H1 (cell line): ENCODE results near the gene CALML5. TPM values are rescaled to one million over a fixed set of nuclear protein-coding genes. Genes with fewer than 3 reads are reported as not detected.

Source experiments
- CTCF ChIA-PET: fragments of 300-600 bp; sonication (Branson Sonifier 250); formaldehyde crosslinking; loops from one replicate; lab custom pipeline; 2021; ENCODE audit not compliant: partially characterized antibody; lab: Charles Lee
- POLR2A ChIA-PET: fragments of 300-600 bp; sonication (Branson Sonifier 250); formaldehyde crosslinking; loops from one replicate; lab custom pipeline; 2021; ENCODE audit warnings: inconsistent platforms; ENCODE audit not compliant: partially characterized antibody; lab: Charles Lee
- DNase-seq, 2 experiments: peaks; one replicate each; pipeline versions ENCODE4 v3.0.0 to v3.0.0-alpha.2; 2010 to 2022; ENCODE audit warnings: low spot score in 2 of 2, low read depth in 1 of 2, mixed read lengths in 1 of 2
- FAIRE-seq: peaks from 2 replicates; lab custom pipeline; 2011; peaks lifted over from hg19 to GRCh38; lab: Jason Lieb, UNC
- H2AFZ ChIP-seq: 2 replicates; pipeline ENCODE4 v1.8.1; 2012; ENCODE audit warnings: low read length, inconsistent platforms
- H2AK5ac ChIP-seq: 2 replicates; pipeline ENCODE4 v1.6.1; 2013; ENCODE audit warnings: low read depth, low read length
- H2BK120ac ChIP-seq: replicated peaks from 2 replicates; pipeline ENCODE3; 2013; ENCODE audit warnings: low read depth, low read length, inconsistent platforms
- H2BK12ac ChIP-seq: 2 replicates; pipeline ENCODE4 v1.6.1; 2013; ENCODE audit warnings: low read depth, low read length
- H2BK15ac ChIP-seq: 2 replicates; pipeline ENCODE4 v1.6.1; 2013; ENCODE audit warnings: low read length
- H2BK20ac ChIP-seq: 2 replicates; pipeline ENCODE4 v1.6.1; 2013; ENCODE audit warnings: low read length
- H2BK5ac ChIP-seq: 2 replicates; pipeline ENCODE4 v1.6.1; 2013; ENCODE audit warnings: low read depth, low read length
- H3K14ac ChIP-seq: 2 replicates; pipeline ENCODE4 v1.6.1; 2013; ENCODE audit warnings: inconsistent platforms; ENCODE audit not compliant: insufficient read length
- H3K18ac ChIP-seq: 2 replicates; pipeline ENCODE4 v1.6.1; 2013; ENCODE audit warnings: low read length; ENCODE audit errors: extremely low read depth
- H3K23ac ChIP-seq: 2 replicates; pipeline ENCODE4 v1.6.1; 2013; ENCODE audit warnings: inconsistent platforms; ENCODE audit not compliant: insufficient read length
- H3K23me2 ChIP-seq: 2 replicates; pipeline ENCODE4 v1.6.1; 2013; ENCODE audit warnings: low read depth, low read length
- H3K27ac ChIP-seq: 2 replicates; pipeline ENCODE4 v1.6.1; 2011; ENCODE audit warnings: low read depth, low read length, inconsistent platforms
- H3K27me3 ChIP-seq, 4 experiments: replicated peaks in 1 of 4; 1 replicate in 1 of 4; 2 replicates in 3 of 4; pipeline versions ENCODE4 v1.6.1 to v1.8.1; 2011 to 2013; ENCODE audit warnings: low read length in 3 of 4, mild to moderate bottlenecking in 3 of 4, inconsistent platforms in 2 of 4, mixed read lengths in 2 of 4, moderate library complexity in 1 of 4; ENCODE audit not compliant: control insufficient read depth in 3 of 4, insufficient read depth in 3 of 4; ENCODE audit errors: extremely low read depth in 1 of 4
- H3K36me3 ChIP-seq, 4 experiments: 2 replicates each; pipeline versions ENCODE4 v1.6.1 to v1.8.1; 2011 to 2013; ENCODE audit warnings: mild to moderate bottlenecking in 4 of 4, low read length in 3 of 4, moderate library complexity in 2 of 4, control low read depth in 1 of 4, inconsistent platforms in 1 of 4; ENCODE audit not compliant: insufficient read depth in 4 of 4, control insufficient read depth in 2 of 4
- H3K4ac ChIP-seq: replicated peaks from 2 replicates; pipeline ENCODE3; 2013; ENCODE audit warnings: low read length, low read depth, mixed read lengths, inconsistent platforms; ENCODE audit not compliant: insufficient read length
- H3K4me1 ChIP-seq, 4 experiments: replicated peaks in 1 of 4; 1 replicate in 1 of 4; 2 replicates in 3 of 4; pipeline versions ENCODE4 v1.6.1 to v1.8.1; 2011 to 2013; ENCODE audit warnings: low read length in 3 of 4, inconsistent platforms in 2 of 4, mixed read lengths in 1 of 4; ENCODE audit not compliant: insufficient read depth in 4 of 4, control insufficient read depth in 3 of 4
- H3K4me2 ChIP-seq, 2 experiments: 2 replicates each; pipeline versions ENCODE4 v1.6.1 to v1.8.1; 2011 to 2013; ENCODE audit warnings: low read depth in 2 of 2, low read length in 2 of 2, control low read depth in 1 of 2, inconsistent platforms in 1 of 2, mild to moderate bottlenecking in 1 of 2; ENCODE audit not compliant: insufficient read depth in 1 of 2
- H3K4me3 ChIP-seq, 4 experiments: fragments of 200-600, 300-600 bp in 1 of 4; sonication (generic), shearing (Covaris generic), sonication (Bioruptor Twin) in 1 of 4; 2 replicates each; pipeline versions ENCODE4 v1.5.1 to v1.8.1; 2011 to 2016; ENCODE audit warnings: low read length in 4 of 4, low read depth in 3 of 4, control low read depth in 2 of 4, inconsistent platforms in 2 of 4, mild to moderate bottlenecking in 2 of 4, mixed read lengths in 1 of 4, moderate library complexity in 1 of 4; ENCODE audit not compliant: insufficient read depth in 2 of 4; ENCODE audit errors: extremely low read depth in 1 of 4
- H3K56ac ChIP-seq: replicated peaks from 2 replicates; pipeline ENCODE3; 2013; ENCODE audit warnings: low read depth, mild to moderate bottlenecking, mixed read lengths, low read length, inconsistent platforms; ENCODE audit not compliant: insufficient read length
- H3K79me1 ChIP-seq: 2 replicates; pipeline ENCODE4 v1.6.1; 2013; ENCODE audit warnings: low read depth, low read length, control low read depth
- H3K79me2 ChIP-seq, 2 experiments: 2 replicates each; pipeline versions ENCODE4 v1.6.1 to v1.8.1; 2012 to 2013; ENCODE audit warnings: low read length in 2 of 2, mild to moderate bottlenecking in 2 of 2, inconsistent platforms in 1 of 2; ENCODE audit not compliant: insufficient read depth in 2 of 2, control insufficient read depth in 1 of 2
- H3K9ac ChIP-seq, 4 experiments: replicated peaks in 1 of 4; 1 replicate in 1 of 4; 2 replicates in 3 of 4; pipeline versions ENCODE4 v1.6.1 to v1.8.1; 2011 to 2013; ENCODE audit warnings: low read depth in 3 of 4, low read length in 3 of 4, control low read depth in 2 of 4, mild to moderate bottlenecking in 2 of 4, moderate library complexity in 2 of 4, inconsistent platforms in 1 of 4; ENCODE audit errors: extremely low read depth in 1 of 4
- H3K9me3 ChIP-seq, 2 experiments: 2 replicates each; pipeline versions ENCODE4 v1.6.1 to v1.8.1; 2012 to 2013; ENCODE audit warnings: mild to moderate bottlenecking in 2 of 2, moderate library complexity in 2 of 2, control low read depth in 1 of 2, inconsistent platforms in 1 of 2, low read depth in 1 of 2, low read length in 1 of 2, mixed read lengths in 1 of 2; ENCODE audit not compliant: insufficient read depth in 2 of 2
- H4K20me1 ChIP-seq, 2 experiments: replicated peaks in 1 of 2; 2 replicates each; pipeline versions ENCODE3 to v1.8.1; 2011 to 2013; ENCODE audit warnings: inconsistent platforms in 2 of 2, low read length in 2 of 2, mild to moderate bottlenecking in 1 of 2; ENCODE audit not compliant: insufficient read depth in 2 of 2, control insufficient read depth in 1 of 2
- H4K5ac ChIP-seq: 2 replicates; pipeline ENCODE4 v1.6.1; 2013; ENCODE audit warnings: low read length, low read depth, mixed read lengths, inconsistent platforms; ENCODE audit not compliant: insufficient read length
- H4K8ac ChIP-seq: 2 replicates; pipeline ENCODE4 v1.8.0; 2013; ENCODE audit warnings: mild to moderate bottlenecking, moderate library complexity, low read length, inconsistent platforms; ENCODE audit not compliant: insufficient read depth; ENCODE audit errors: extremely low read depth
- H4K91ac ChIP-seq: replicated peaks from 2 replicates; pipeline ENCODE3; 2013; ENCODE audit warnings: low read length, mixed read lengths, inconsistent platforms; ENCODE audit not compliant: insufficient read length
- BACH1 ChIP-seq: IDR thresholded peaks from 2 replicates; pipeline ENCODE4 v1.6.1; 2012; ENCODE audit warnings: low read length, improper control_type of control experiment
- CBX5 ChIP-seq: fragments of 300-800, 300-1000 bp; sonication (generic); IDR thresholded peaks from 2 replicates; pipeline ENCODE4 v1.7.1; 2016; ENCODE audit warnings: antibody characterized with exemption, low read length, low read depth
- EGR1 ChIP-seq: IDR thresholded peaks from 2 replicates; pipeline ENCODE4 v1.6.1; 2011; ENCODE audit warnings: low read depth, low read length, borderline replicate concordance
- KDM1A ChIP-seq: fragments of 200-600, 300-600 bp; sonication (generic); IDR thresholded peaks from 2 replicates; pipeline ENCODE4 v1.7.1; 2016; ENCODE audit warnings: mild to moderate bottlenecking, low read length, borderline replicate concordance
- MAX ChIP-seq: IDR thresholded peaks from 2 replicates; pipeline ENCODE4 v1.6.1; 2012; ENCODE audit warnings: inconsistent platforms
- PHF8 ChIP-seq: fragments of 200-600 bp; sonication (generic); conservative IDR thresholded peaks from 2 replicates; pipeline ENCODE4 v1.7.1; 2012; ENCODE audit warnings: low read depth, mild to moderate bottlenecking, inconsistent platforms, low read length, moderate library complexity
- POLR2A ChIP-seq, 2 experiments: IDR thresholded peaks; 1 replicate in 1 of 2; 2 replicates in 1 of 2; pipeline ENCODE4 v1.6.1; 2011; ENCODE audit warnings: low read depth in 2 of 2, low read length in 2 of 2, mild to moderate bottlenecking in 2 of 2; ENCODE audit errors: control extremely low read depth in 1 of 2
- RAD21 ChIP-seq, 2 experiments: IDR thresholded peaks in 1 of 2; conservative IDR thresholded peaks in 1 of 2; 2 replicates each; pipeline ENCODE4 v1.6.1; 2011; ENCODE audit warnings: low read depth in 2 of 2, low read length in 2 of 2, improper control_type of control experiment in 1 of 2, inconsistent platforms in 1 of 2, mild to moderate bottlenecking in 1 of 2, moderate library complexity in 1 of 2
- RXRA ChIP-seq: IDR thresholded peaks from 2 replicates; pipeline ENCODE4 v1.6.1; 2011; ENCODE audit warnings: low read depth, mild to moderate bottlenecking, low read length, moderate library complexity; ENCODE audit not compliant: insufficient read depth
- SP4 ChIP-seq: IDR thresholded peaks from 2 replicates; pipeline ENCODE4 v1.6.1; 2012; ENCODE audit warnings: low read length, inconsistent platforms
- TAF7 ChIP-seq: optimal IDR thresholded peaks from 2 replicates; pipeline ENCODE3; 2011; ENCODE audit warnings: low read depth, mild to moderate bottlenecking, inconsistent platforms, low read length, moderate library complexity, borderline replicate concordance
- TBP ChIP-seq: IDR thresholded peaks from 2 replicates; pipeline ENCODE4 v1.6.1; 2011; ENCODE audit warnings: low read depth, low read length, improper control_type of control experiment
- WGBS, 2 experiments: shearing (Covaris generic) in 1 of 2; methylation state at CpG; one replicate each; pipeline versions ENCODE4 v1.1.6 to v1.1.7; 2013 to 2015; ENCODE audit warnings: low lambda C conversion rate in 2 of 2, mixed read lengths in 2 of 2, inconsistent platforms in 1 of 2, low coverage in 1 of 2, missing lambda C conversion rate in 1 of 2; ENCODE audit not compliant: insufficient replicate concordance in 2 of 2, insufficient coverage in 1 of 2, insufficient read length in 1 of 2; ENCODE audit errors: extremely low coverage in 1 of 2, missing lambda C conversion rate in 1 of 2; 5-methylcytosine and 5-hydroxymethylcytosine counted together
- polyA plus RNA-seq, 7 experiments: library from polyadenylated mRNA; depleted of rRNA in 3 of 7; stranded (reverse) in 5 of 7; unstranded in 2 of 7; fragments of >200 nt in 5 of 7; fragments of 200-250 nt in 2 of 7; gene quantifications; 1 replicate in 5 of 7; 2 replicates in 1 of 7; 4 replicates in 1 of 7; pipeline versions ENCODE4 v1.2.1 to v1.2.3, GENCODE V29; 2011 to 2013; ENCODE audit warnings: missing spikeins in 2 of 7, mixed read lengths in 2 of 7
- total RNA-seq: library from RNA; stranded (reverse); fragmentation: NEBNext Ultra II Directional; extraction: Animal tissue kit (Norgen Biotek cat#: 25700); gene quantifications from 2 replicates; pipeline ENCODE4 v1.2.1, GENCODE V29; 2021

Gene CALML5
- total and polyA plus RNA-seq, 2 of the 8 experiments (the other 6 are each of a cell fraction or from before 2014, with no cell fraction given): not detected

GRCh38 chr10:5538892-5539651, 39.7 kb upstream of the CALML5 start:
- Histone ChIP-seq H3K23ac (no peak overlapping the region), H2BK5ac (no peak overlapping the region), H3K14ac (no peak overlapping the region), H3K4me3 (no peak overlapping the region), H3K9me3 (peaks cover 5 to 12% of the 10 kb centered on the region in 2 experiments; a peak in 2 of 4 replicates), H3K27ac (no peak overlapping the region), H2BK20ac (no peak overlapping the region), H4K5ac (no peak overlapping the region), H3K23me2 (no peaks in the 10 kb centered on the region), H3K4me2 (no peak overlapping the region), H2AFZ (peak overlapping the region; percentile 90; the same call in 1 of the 2 replicates), H4K91ac (no peak overlapping the region), H3K79me2 (no peaks in the 10 kb centered on the region), H3K4me1 (no peaks in the 10 kb centered on the region), H2BK15ac (no peak overlapping the region), H3K27me3 (no peaks in the 10 kb centered on the region), H3K4ac (no peak overlapping the region), H4K20me1 (no peaks in the 10 kb centered on the region), H3K56ac (no peak overlapping the region), H2BK12ac (no peak overlapping the region), H2AK5ac (no peak overlapping the region), H3K36me3 (no peaks in the 10 kb centered on the region), H2BK120ac (no peak overlapping the region), H4K8ac (no peak overlapping the region; the same call in 1 of the 2 replicates), H3K79me1 (no peaks in the 10 kb centered on the region), H3K9ac (no peak overlapping the region), H3K18ac (no peak overlapping the region)
- DNase-seq: no peak
- WGBS, 2 experiments: 89% methylated on average over 19 of the region's 19 CpGs; no CpG with 5 or more reads in 1 of the 2 experiments
- CTCF ChIA-PET: interaction anchor here (0.7 to 2.8 kb wide), 10 partner anchors 9 to 98 kb away, joined by 3 to 9 read pairs (median 4); no protein-coding TSS in a partner anchor
- no peak for TF ChIP-seq POLR2A (IDR thresholded peaks at IDR 0.05; ENCODE audit: control extremely low read depth in 1 of 2, low read depth in 2 of 2, low read length in 2 of 2)
- TF ChIP-seq SP4: no peak
- TF ChIP-seq KDM1A: no peak
- no peak for TF ChIP-seq CBX5
- no peak for TF ChIP-seq RAD21 (IDR thresholded peaks at IDR 0.05 in 1 of 2, conservative IDR thresholded peaks at IDR 0.05 in 1 of 2; ENCODE audit: low read depth in 2 of 2, low read length in 2 of 2)
- TF ChIP-seq PHF8: no peak
- TF ChIP-seq MAX: no peak
- no peak for TF ChIP-seq RXRA
- no peak for TF ChIP-seq EGR1
- no peak for TF ChIP-seq TAF7
- TF ChIP-seq TBP: no peak
- TF ChIP-seq BACH1: no peak
- POLR2A ChIA-PET: interaction anchor here (0.6 kb wide), 1 partner anchor 135 kb away, joined by 3 read pairs; no protein-coding TSS in a partner anchor
- no peak for FAIRE-seq
